ENCODE data around the gene LRCH4. TPM values are rescaled to one million over a fixed set of nuclear protein-coding genes. Genes with fewer than 3 reads are reported as not detected.

Gene LRCH4
- polyA plus RNA-seq, 1 donor: 25.3 TPM

GRCh38 chr7:100582650-100583049 is 3.3 kb downstream of the LRCH4 start:
- no peak for DNase-seq (ENCODE audit: low read depth)

- DNase-seq (ENCODE audit: low read depth): no peak
These were observed 3.8 kb downstream of the LRCH4 start for GRCh38 chr7:100582041-100582579.

- DNase-seq (ENCODE audit: low read depth): no peak
These were observed 5.3 kb downstream of the LRCH4 start for GRCh38 chr7:100580466-100581283.

DNA sequence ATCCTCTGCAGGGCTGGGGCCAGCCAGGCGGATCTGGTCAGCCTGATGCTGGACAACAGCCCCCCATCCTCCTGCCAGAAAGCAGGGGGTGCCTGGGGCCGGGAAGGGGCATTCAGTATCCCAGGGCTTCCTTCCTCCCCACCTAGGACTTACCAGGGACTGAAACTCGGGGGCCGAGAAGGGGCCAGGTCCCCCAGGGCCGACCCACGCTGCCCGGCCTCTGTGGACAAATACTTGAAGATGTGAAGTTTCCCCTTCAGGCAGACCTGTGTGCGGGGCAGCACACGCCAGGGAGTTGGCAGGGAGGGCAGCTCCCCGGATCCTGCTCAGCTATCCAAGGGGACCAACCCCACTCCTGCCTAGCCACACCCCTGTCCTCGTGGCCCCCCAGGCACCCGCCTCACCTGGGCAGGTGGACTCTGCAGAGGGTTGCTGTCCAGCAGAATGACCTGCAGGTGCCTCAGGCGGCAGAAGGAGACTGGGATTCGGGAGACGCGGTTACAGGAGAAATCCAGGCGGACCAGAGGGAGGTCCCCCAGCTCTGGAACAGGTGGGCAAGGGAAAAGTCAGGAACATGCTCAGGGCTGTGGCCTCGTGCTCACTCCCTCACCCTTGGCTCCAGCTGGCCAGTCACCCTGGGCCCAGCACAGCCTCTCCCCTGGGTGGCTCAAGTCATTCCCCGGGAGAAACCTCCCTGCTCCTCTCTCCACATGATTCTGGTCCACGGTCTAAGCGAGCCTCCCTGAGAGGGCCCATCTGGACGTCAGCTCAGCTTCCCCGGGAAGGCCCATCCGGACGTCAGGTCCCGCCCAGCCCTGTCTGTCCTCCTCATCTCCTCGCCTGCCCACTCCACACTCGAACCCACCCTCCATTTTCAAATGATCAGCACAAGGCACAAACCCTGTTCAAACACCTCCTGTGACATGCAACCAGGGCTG is 7.4 kb downstream of the LRCH4 start:
- no peak for DNase-seq (ENCODE audit: low read depth)

- no peak for DNase-seq (ENCODE audit: low read depth)
These were observed 8.4 kb downstream of the LRCH4 start for GRCh38 chr7:100577507-100577906.

GRCh38 chr7:100577103-100577502 is 8.8 kb downstream of the LRCH4 start:
- no peak for DNase-seq (ENCODE audit: low read depth)

DNA sequence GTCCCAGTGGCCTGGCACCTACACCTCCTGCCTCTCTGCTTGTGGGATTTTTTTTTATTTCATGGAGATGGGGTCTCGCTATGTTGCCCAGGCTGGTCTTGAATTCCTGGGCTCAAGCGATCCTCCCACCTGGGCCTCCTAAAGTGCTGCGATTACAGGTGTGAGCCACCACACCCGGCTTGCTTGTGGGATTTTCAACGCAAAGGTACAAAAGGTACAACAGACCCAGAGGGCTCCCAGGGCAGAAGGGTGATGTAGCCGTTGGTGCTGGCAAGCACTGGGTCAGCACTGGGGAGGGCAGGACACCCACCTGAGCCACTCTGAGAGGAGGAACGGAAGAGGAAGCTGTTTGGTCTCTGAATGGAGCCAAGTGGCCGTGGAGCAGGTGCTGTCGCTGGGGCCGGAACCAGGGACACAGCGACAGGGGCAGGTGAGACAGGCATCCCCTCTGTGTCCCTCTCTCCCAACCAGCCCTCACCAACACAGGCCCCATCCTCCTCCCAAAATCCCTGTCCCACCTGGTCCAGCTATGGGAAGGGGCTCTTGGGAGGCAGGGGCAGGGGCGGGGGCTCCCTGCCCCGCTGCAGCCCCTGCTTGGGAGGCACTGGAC is 9.4 kb downstream of the LRCH4 start:
- DNase-seq (ENCODE audit: low read depth): no peak

DNA sequence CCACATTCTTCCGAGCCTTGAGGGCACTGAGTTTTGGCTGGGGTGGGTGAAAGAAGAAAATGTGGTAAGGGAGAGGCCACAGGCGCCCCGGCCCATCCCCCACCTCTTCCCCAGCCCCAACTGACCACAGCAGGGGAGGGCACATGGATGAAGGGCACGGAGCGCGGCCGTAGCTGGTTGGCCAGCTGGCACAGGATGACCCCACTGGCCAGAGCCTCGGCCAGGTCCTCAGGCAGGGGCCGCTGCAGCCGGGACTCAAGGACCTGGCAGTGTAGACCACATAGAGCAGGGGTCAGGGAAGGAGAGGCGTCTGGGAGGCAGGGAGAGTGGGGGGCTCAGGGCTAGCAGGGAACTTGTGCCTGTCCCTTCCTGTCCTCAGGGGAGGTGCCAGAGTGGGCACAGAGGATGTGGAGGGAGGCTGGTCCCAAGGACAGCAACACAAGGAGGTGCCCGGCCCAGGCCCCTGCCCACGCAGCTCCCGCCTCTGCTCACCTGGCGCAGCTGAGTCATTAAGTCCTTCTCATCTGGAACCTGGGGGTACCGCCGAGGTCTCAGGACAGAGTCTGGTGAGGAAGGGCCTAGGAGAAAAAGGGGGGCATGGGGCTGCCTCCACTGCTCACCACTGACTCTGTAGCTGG is 10.1 kb downstream of the LRCH4 start:
- DNase-seq (ENCODE audit: low read depth): no peak

GRCh38 chr7:100575206-100575631 is 10.7 kb downstream of the LRCH4 start:
- DNase-seq (ENCODE audit: low read depth): no peak

DNA sequence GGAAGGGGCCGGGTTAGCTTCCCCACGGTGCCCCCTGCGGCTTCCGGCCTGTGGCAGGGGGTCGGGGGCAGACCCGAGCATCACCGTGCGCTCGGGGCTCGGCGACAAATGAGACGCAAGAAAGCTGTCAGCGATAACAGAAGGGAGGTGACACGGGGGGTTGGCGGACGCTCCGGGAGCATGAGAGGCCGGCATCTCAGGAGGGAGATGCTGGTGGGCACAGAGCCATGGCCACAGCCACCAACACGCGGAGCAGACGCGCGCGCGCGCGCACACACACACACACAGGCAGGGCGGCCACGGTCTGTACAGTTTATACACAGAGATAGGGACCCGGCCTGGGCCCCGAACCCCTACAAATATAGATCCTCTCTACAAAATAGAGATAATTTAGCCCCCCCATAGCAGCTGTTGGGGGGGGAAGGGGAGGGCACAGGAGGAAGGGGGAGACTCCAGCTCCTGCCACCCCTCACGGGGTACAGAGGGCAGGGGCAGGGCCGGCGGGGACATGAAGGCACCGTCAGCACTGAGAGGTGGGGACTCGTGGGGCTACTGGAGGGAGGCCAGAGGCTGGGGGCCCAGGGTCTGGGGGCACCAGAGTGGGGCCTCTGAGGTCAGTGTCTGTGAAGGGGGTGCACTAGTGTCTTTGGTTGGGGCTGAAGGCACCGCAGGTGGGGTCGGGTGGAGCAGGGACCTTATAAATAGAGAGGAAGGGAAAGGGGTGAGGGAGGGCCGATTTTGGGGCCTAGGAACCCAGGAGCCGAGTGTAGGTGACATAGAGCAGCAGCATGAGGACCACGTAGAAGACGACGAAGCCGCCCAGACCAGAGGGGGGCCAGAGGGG is 11.3 kb downstream of the LRCH4 start:
- DNase-seq (ENCODE audit: low read depth): no peak

DNA sequence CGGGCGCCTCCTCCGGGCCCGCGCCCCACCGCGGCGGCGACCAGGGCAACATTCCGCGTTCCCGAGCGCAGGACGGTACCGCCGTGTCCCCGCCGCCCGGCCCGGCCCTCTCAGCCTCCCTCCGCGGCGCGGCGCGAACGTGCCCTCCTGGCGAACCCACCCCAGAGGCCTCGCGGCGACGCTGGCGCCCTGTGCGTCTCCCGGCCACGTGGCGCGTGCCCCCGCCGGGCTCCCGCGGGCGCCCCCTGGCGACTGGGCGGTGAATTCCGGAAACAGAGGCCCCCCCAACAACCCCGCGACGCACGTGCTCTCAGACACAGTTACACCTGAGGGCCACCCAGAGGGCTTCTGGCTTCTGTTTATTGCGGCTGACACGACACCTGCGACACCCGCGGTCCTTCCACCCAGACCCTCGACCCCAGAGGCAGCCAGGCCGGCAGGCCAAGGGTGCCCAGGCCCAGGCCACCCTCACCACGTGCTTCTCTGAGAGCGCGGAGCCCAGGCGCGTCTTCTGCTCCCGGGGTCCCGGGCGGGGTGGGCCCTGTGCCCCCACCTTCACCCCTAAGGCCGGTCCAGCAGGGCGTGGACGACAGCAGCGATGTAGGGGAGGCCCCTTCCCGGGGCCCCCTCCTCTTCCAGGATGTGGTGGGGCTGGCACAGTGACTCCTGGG is 12.1 kb downstream of the LRCH4 start, which contains the start of gene SAP25:
Gene SAP25, minus strand, starts transcription at position 210 of the 671 bp plus-strand sequence. Its CDS starts 158 bp downstream, at position 52.
- no peak for DNase-seq (ENCODE audit: low read depth)

GRCh38 chr7:100572949-100573675 is 12.8 kb downstream of the LRCH4 start:
- no peak for DNase-seq (ENCODE audit: low read depth)

GRCh38 chr7:100572281-100572948 is 13.5 kb downstream of the LRCH4 start:
- no peak for DNase-seq (ENCODE audit: low read depth)

DNA sequence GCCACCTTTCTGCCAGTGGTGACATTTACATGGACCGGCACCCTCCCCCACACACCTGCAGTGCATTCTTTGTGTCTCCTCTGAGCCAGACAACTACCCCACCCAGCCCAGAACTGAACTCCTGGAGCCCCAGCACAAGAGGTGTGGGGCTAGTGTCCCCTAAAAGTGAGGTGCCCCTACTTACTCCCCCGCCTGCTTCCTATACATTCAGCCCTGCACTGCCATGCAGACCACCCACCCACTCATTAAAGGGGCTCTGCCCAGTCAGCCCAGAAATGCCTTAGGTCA is 14.2 kb downstream of the LRCH4 start:
- no peak for DNase-seq (ENCODE audit: low read depth)

GRCh38 chr7:100570954-100571828 is 14.7 kb downstream of the LRCH4 start:
- DNase-seq (ENCODE audit: low read depth): no peak

GRCh38 chr7:100568896-100569844 is 16.8 kb downstream of the LRCH4 start:
- no peak for DNase-seq (ENCODE audit: low read depth)

Data from forelimb muscle (tissue), 1 donor.